Measurements from ENCODE around the gene KRT75. TPM values are rescaled to one million over a fixed set of nuclear protein-coding genes. Genes with fewer than 3 reads are reported as not detected.

KRT75 gene
- total RNA-seq, 1 experiment from 2014 or later: not detected

- H2AK5ac ChIP-seq (ENCODE audit: insufficient read length, low read length): no peak overlapping the region
- H4K91ac ChIP-seq (ENCODE audit: insufficient read length, low read depth, low read length): no peak overlapping the region
- no peak overlapping the region for H3K23ac ChIP-seq (ENCODE audit: insufficient read length, low read depth, low read length)
- no peak overlapping the region for H4K8ac ChIP-seq (replicated peaks; ENCODE audit: insufficient read length, low read depth, low read length)
- no peak overlapping the region for H4K5ac ChIP-seq (ENCODE audit: insufficient read length, low read depth, low read length)
- H3K14ac ChIP-seq (ENCODE audit: insufficient read depth, low read length): no peak overlapping the region
- no peak overlapping the region for H3K27ac ChIP-seq (ENCODE audit: insufficient read length, low read depth, low read length)
- Mint-ChIP-seq H3K4me1 (no peaks in the 10 kb centered on the region), H3K27me3 (ENCODE audit: low read depth) (peaks cover 9% of the 10 kb centered on the region), H3K36me3 (ENCODE audit: insufficient read depth in 1 of 3, low read depth in 3 of 3) (no peaks in the 10 kb centered on the region; a peak in 1 of 7 replicates), H3K9me3 (no peaks in the 10 kb centered on the region; a peak in 1 of 5 replicates), H3K27ac (no peak overlapping the region), H3K4me3 (no peak overlapping the region)
- H3K56ac ChIP-seq (ENCODE audit: insufficient read length, low read depth, low read length): no peak overlapping the region
- H2BK15ac ChIP-seq (ENCODE audit: low read depth, low read length): no peak overlapping the region
- DNase-seq: no peak
- no peaks in the 10 kb centered on the region for H3K23me2 ChIP-seq (ENCODE audit: insufficient read length, low read depth, low read length, poor library complexity, severe bottlenecking)
- no peak overlapping the region for H3T11ph ChIP-seq (ENCODE audit: low read length)
- H3K79me1 ChIP-seq (ENCODE audit: insufficient read depth, low read depth, low read length, poor library complexity, severe bottlenecking): no peaks in the 10 kb centered on the region
- no peaks in the 10 kb centered on the region for H3K27me3 ChIP-seq (ENCODE audit: insufficient read depth, low read length)
- no peak for TF ChIP-seq CTCF (conservative IDR thresholded peaks at IDR 0.05)
- no peak overlapping the region for H3K9ac ChIP-seq (ENCODE audit: extremely low read depth, insufficient read length, low read length)
- no peaks in the 10 kb centered on the region for H3K9me3 ChIP-seq (ENCODE audit: control insufficient read depth, low read depth, low read length)
- no peak overlapping the region for H2BK12ac ChIP-seq (ENCODE audit: insufficient read length, low read depth, low read length)
- H3K4ac ChIP-seq (ENCODE audit: low read depth, low read length): no peak overlapping the region
- no peak overlapping the region for H2BK120ac ChIP-seq (ENCODE audit: low read depth, low read length, poor library complexity, severe bottlenecking)
- H4K20me1 ChIP-seq (ENCODE audit: control insufficient read depth, insufficient read depth, insufficient read length): no peaks in the 10 kb centered on the region
- no CpG with 5 or more reads among the region's 19 CpGs for WGBS (ENCODE audit: extremely low coverage, insufficient read length, low lambda C conversion rate)
- H2BK5ac ChIP-seq (ENCODE audit: insufficient read length, low read length): no peak overlapping the region
- H3K4me2 ChIP-seq (ENCODE audit: insufficient read depth, insufficient read length, low read length): no peak overlapping the region
- H3K18ac ChIP-seq (ENCODE audit: insufficient read length, low read depth, low read length): no peak overlapping the region
- no peak overlapping the region for H2BK20ac ChIP-seq (ENCODE audit: low read depth, low read length, poor library complexity, severe bottlenecking)
- no peaks in the 10 kb centered on the region for H3K79me2 ChIP-seq (ENCODE audit: insufficient read depth, low read length)
- H3K4me1 ChIP-seq (ENCODE audit: insufficient read depth, low read length): no peaks in the 10 kb centered on the region
- no peak overlapping the region for H2AFZ ChIP-seq (ENCODE audit: low read length)
These were observed 56.1 kb downstream of the KRT75 start for GRCh38 chr12:52378091-52378490.
